Left lung (tissue), 10 donors: ENCODE measurements around the gene C1orf122. TPM values are rescaled to one million over a fixed set of nuclear protein-coding genes. Genes with fewer than 3 reads are reported as not detected.

ENCODE experiments used
- ATAC-seq: fragments of 200-7000 bp; cut with Tn5 transposase; one replicate; pipeline ENCODE4 v1.9.1; 2020; ENCODE audit warnings: moderate library complexity
- DNase-seq, 4 donors: peaks; one replicate each; pipeline ENCODE4 v3.0.0-alpha.2; 2013 to 2020
- H3K27ac ChIP-seq, 2 donors: fragments of 200-600 bp; sonication (generic) in 1 of 2; one replicate each; pipeline versions ENCODE4 v1.5.0 to v1.8.0; 2020 to 2021
- H3K27me3 ChIP-seq, 2 donors: fragments of 200-600 bp; sonication (generic) in 1 of 2; one replicate each; pipeline versions ENCODE4 v1.5.0 to v1.8.0; 2020 to 2021
- H3K36me3 ChIP-seq, 2 donors: fragments of 200-600 bp; sonication (generic) in 1 of 2; one replicate each; pipeline versions ENCODE4 v1.5.0 to v1.8.0; 2020 to 2021
- H3K4me1 ChIP-seq, 2 donors: fragments of 200-600 bp; one replicate each; pipeline ENCODE4 v1.8.0; 2021
- H3K4me3 ChIP-seq, 2 donors: fragments of 200-600 bp; sonication (generic) in 1 of 2; one replicate each; pipeline versions ENCODE4 v1.5.0 to v1.8.0; 2020 to 2021; ENCODE audit warnings: mild to moderate bottlenecking in 1 of 2
- H3K9me3 ChIP-seq, 2 donors: fragments of 200-600 bp; sonication (generic) in 1 of 2; one replicate each; pipeline versions ENCODE4 v1.5.0 to v1.8.0; 2020 to 2021
- CTCF ChIP-seq, 2 donors: fragments of 200-600 bp; sonication (generic) in 1 of 2; IDR thresholded peaks; one replicate each; pipeline versions ENCODE4 v1.5.0 to v1.8.0; 2021; ENCODE audit warnings: antibody characterized with exemption in 2 of 2
- intact Hi-C, 2 donors: fragments of 100-400 bp; cut with DNase I; formaldehyde crosslinking; loops; one replicate each; pipeline versions ENCODE4 v1.11.2 to v1.14.2; 2022
- polyA plus RNA-seq, 6 donors: library from polyadenylated mRNA; unstranded; fragments of 120-200 nt; gene quantifications; one replicate each; pipeline ENCODE4 v1.2.1, GENCODE V29; 2013; ENCODE audit not compliant: insufficient read length in 6 of 6
- total RNA-seq, 2 donors: library from RNA; stranded (reverse); fragmentation: NEBNext Ultra II Directional; extraction: Animal tissue kit (Norgen Biotek cat#: 25700); gene quantifications; one replicate each; pipeline ENCODE4 v1.2.1, GENCODE V29; 2021
- donor health status: DM: no; HTN: yes; CAD: no.
- donor health status: DM: no; HTN: no; CAD: no.

C1orf122 gene
- total and polyA plus RNA-seq, 8 donors: 18.6 to 54.3 (median 27.9) TPM

GRCh38 chr1:37808369-37809319 is 1.1 kb downstream of the C1orf122 start:
- intact Hi-C loops: no loop called here
- no peak for TF ChIP-seq CTCF (IDR thresholded peaks at IDR 0.05)

GRCh38 chr1:37809942-37810341 is 2.4 kb downstream of the C1orf122 start:
- Histone ChIP-seq H3K27ac (peak overlapping the region in 1 of 2 donors; percentile 28), H3K4me1 (peaks cover 14 to 70% of the 10 kb centered on the region in 2 donors), H3K4me3 (no peak overlapping the region), H3K9me3 (no peaks in the 10 kb centered on the region), H3K36me3 (peaks cover 0 to 50% of the 10 kb centered on the region in 2 donors), H3K27me3 (no peaks in the 10 kb centered on the region)
- no peak for ATAC-seq
- TF ChIP-seq CTCF (IDR thresholded peaks at IDR 0.05): no peak
- intact Hi-C loops: no loop called here
- no peak for DNase-seq

More at GRCh38 chr1:37808369-37809319, 1.1 kb downstream of the C1orf122 start:
- H3K36me3 ChIP-seq: peaks cover 0 to 52% of the 10 kb centered on the region in 2 donors
- peak overlapping the region; percentile 89 to 94 for H3K27ac ChIP-seq
- DNase-seq: peak in 3 of 4 donors; percentile 73 to 93 (median 78)
- H3K9me3 ChIP-seq: no peaks in the 10 kb centered on the region
- peak; percentile 85 for ATAC-seq
- H3K4me1 ChIP-seq: peaks cover 14 to 65% of the 10 kb centered on the region in 2 donors
- no peaks in the 10 kb centered on the region for H3K27me3 ChIP-seq
- peak overlapping the region; percentile 81 to 89 for H3K4me3 ChIP-seq

- Histone ChIP-seq H3K4me3 (no peak overlapping the region), H3K36me3 (peaks cover 0 to 50% of the 10 kb centered on the region in 2 donors), H3K27ac (peak overlapping the region in 1 of 2 donors; percentile 28), H3K27me3 (no peaks in the 10 kb centered on the region), H3K9me3 (no peaks in the 10 kb centered on the region), H3K4me1 (peaks cover 14 to 67% of the 10 kb centered on the region in 2 donors)
- DNase-seq (peak in 3 of 4 donors; percentile 52 to 87 (median 75)), ATAC-seq (peak; percentile 30)
- TF ChIP-seq CTCF (IDR thresholded peaks at IDR 0.05): peak; percentile 74 to 82
- intact Hi-C loops: no loop called here
Observed at GRCh38 chr1:37811027-37811655, 3.6 kb downstream of the C1orf122 start.

- no peak for TF ChIP-seq CTCF (IDR thresholded peaks at IDR 0.05)
- no peaks in the 10 kb centered on the region for H3K27me3 ChIP-seq
- no peak overlapping the region for H3K4me3 ChIP-seq
- intact Hi-C loops: no loop called here
- no peak overlapping the region for H3K27ac ChIP-seq
- DNase-seq (no peak), ATAC-seq (no peak)
- peaks cover 0 to 67% of the 10 kb centered on the region in 2 donors for H3K36me3 ChIP-seq
- H3K9me3 ChIP-seq: no peaks in the 10 kb centered on the region
- H3K4me1 ChIP-seq: peaks cover 7 to 54% of the 10 kb centered on the region in 2 donors
Observed at GRCh38 chr1:37813529-37814145, 6.0 kb downstream of the C1orf122 start.
